GM12892 (cell line): ENCODE measurements around the gene CIB2.

Experiments used
- POLR2A ChIP-seq: IDR thresholded peaks from 2 replicates; pipeline ENCODE4 v1.6.1; 2011; ENCODE audit warnings: low read depth, low read length, control low read depth
- TAF1 ChIP-seq: IDR thresholded peaks from 2 replicates; pipeline ENCODE4 v1.6.1; 2011; ENCODE audit warnings: low read depth, mild to moderate bottlenecking, control low read depth, low read length, borderline replicate concordance

DNA sequence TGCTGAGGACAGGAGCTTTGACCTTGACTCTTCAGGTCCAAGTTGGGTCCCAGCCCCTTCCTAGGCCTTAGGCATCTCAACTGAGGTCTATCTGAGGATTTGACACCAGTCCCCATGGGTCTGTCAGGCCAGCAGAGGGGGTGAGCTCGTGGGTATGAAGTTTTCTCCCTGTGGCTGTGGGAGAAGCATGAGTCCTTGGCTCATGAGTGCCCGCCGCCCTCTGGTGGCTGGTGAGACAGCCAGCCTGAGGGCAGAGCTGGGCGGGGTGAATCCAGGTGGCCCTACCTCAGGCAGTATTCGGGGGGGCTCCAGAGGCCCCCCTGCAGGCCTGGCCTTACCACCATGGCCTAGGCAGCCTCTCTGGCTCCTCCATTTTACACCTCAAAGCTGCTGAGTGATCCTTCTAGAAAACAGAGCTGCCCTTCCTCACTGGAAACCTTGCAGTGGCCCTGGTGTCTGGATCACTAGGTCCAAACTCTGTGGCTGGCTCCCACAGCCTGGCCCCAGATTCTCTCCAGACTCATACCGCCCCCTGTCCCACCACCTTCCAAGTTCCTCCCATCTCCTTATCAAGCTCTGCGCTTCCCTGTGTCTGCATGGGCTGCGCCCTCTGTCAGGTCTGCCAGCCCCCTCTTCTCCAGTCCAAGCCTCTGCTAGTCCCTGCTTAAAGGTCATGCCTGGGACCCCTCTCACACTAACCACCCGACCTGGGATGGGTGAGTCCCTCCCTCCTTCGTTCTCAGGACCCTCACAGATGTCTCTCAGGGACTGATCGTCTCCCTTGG lies 22.8 kb downstream of the CIB2 start:
- no peak for TF ChIP-seq TAF1
- no peak for TF ChIP-seq POLR2A
